Fibroblast of mammary gland (primary cell): ENCODE results near the gene VPREB3.

Experiments
- DNase-seq: peaks from one replicate; pipeline ENCODE4 v3.0.0-alpha.2; 2010; ENCODE audit warnings: low read depth
- H3K4me3 ChIP-seq: 2 replicates; pipeline ENCODE4 v1.5.1; 2011; ENCODE audit warnings: low read depth, mild to moderate bottlenecking, low read length, moderate library complexity; ENCODE audit not compliant: control insufficient read depth
- CTCF ChIP-seq: conservative IDR thresholded peaks from 2 replicates; pipeline ENCODE4 v1.5.1; 2011; ENCODE audit warnings: low read depth, low read length, inconsistent platforms; ENCODE audit not compliant: control insufficient read depth, insufficient read depth

The VPREB3 gene

GRCh38 chr22:23716811-23717801 is 37.1 kb downstream of the VPREB3 start:
- H3K4me3 ChIP-seq, result peak overlapping the region; percentile 79
- DNase-seq, result peak; percentile 86
- TF ChIP-seq CTCF, result no peak

GRCh38 chr22:23715806-23716375 is 38.3 kb downstream of the VPREB3 start:
- no peak for TF ChIP-seq CTCF
- no peak for DNase-seq
- peak overlapping the region; percentile 79 for H3K4me3 ChIP-seq

GRCh38 chr22:23714596-23715578 is 39.3 kb downstream of the VPREB3 start:
- no peak overlapping the region for H3K4me3 ChIP-seq
- no peak for TF ChIP-seq CTCF
- no peak for DNase-seq

- no peak for DNase-seq
- no peak for TF ChIP-seq CTCF
- no peak overlapping the region for H3K4me3 ChIP-seq
Observed at GRCh38 chr22:23713696-23714595, 40.3 kb downstream of the VPREB3 start.

- no peak overlapping the region for H3K4me3 ChIP-seq
- DNase-seq, result no peak
- TF ChIP-seq CTCF, result no peak
Observed at GRCh38 chr22:23712256-23712655, 42.0 kb downstream of the VPREB3 start.
